ENCODE measurements around the gene BAHCC1.

DNA sequence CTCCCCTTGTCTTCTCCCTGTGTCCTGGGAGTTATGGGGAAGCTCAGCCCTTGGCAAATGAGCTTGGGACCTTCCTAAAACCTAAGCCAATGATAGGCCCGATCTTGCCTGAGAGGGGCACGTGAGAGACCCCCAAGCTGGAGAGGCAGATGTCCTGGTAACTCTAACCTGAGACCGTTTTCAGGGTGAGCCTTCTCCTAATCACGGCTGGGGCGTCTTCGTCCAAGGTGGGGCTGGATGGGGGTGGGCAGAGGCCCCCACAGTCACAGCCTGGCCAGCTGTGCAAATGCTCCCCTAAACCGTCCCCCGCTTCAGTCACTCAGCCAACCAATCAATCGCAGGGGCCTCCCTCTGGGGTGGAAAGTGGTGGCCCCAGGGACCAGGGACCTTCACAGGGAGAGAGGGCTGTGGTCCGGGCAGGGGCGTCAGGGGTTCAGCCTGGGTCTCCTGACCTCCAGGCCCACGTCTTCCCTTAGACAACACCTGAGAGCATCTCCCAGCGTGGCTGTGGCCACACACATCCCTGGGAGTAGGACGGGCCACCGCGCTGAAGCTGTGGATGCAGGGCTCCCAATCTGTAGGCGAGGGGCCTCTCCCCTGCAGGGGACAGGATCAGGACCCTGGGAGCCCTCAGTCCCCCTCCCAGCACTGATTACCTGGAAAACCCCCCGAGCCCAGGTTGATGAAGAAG lies 86.7 kb downstream of the BAHCC1 start:
- TF ChIP-seq, protein P1, sequence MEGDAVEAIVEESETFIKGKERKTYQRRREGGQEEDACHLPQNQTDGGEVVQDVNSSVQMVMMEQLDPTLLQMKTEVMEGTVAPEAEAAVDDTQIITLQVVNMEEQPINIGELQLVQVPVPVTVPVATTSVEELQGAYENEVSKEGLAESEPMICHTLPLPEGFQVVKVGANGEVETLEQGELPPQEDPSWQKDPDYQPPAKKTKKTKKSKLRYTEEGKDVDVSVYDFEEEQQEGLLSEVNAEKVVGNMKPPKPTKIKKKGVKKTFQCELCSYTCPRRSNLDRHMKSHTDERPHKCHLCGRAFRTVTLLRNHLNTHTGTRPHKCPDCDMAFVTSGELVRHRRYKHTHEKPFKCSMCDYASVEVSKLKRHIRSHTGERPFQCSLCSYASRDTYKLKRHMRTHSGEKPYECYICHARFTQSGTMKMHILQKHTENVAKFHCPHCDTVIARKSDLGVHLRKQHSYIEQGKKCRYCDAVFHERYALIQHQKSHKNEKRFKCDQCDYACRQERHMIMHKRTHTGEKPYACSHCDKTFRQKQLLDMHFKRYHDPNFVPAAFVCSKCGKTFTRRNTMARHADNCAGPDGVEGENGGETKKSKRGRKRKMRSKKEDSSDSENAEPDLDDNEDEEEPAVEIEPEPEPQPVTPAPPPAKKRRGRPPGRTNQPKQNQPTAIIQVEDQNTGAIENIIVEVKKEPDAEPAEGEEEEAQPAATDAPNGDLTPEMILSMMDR (conservative IDR thresholded peaks at IDR 0.05 in 1 of 2, IDR thresholded peaks at IDR 0.05 in 1 of 2; ENCODE audit: low read depth in 1 of 2, low read length in 2 of 2), result no peak
- no peak for TF ChIP-seq EZH2 (IDR thresholded peaks at IDR 0.05; ENCODE audit: low read length, missing control alignments)
